Pancreas (tissue), 10 donors: ENCODE data around the gene PRR30. TPM values are rescaled to one million over a fixed set of nuclear protein-coding genes. Genes with fewer than 3 reads are reported as not detected.
A peak's percentile ranks its signal among the peaks of the same experiment; 100 is the strongest.

Source experiments
- ATAC-seq, 4 donors: fragments of 200-7000 bp; cut with Tn5 transposase; one replicate each; pipeline versions ENCODE4 v1.8.0 to v1.9.1; 2020; ENCODE audit warnings: mild to moderate bottlenecking in 4 of 4, moderate library complexity in 4 of 4
- DNase-seq, 6 donors: peaks; one replicate each; pipeline ENCODE4 v3.0.0-alpha.2; 2020
- FAIRE-seq: peaks from 2 replicates; lab custom pipeline; 2012; peaks lifted over from hg19 to GRCh38; lab: Jason Lieb, UNC
- H3K27ac ChIP-seq, 4 donors: fragments of 200-600 bp; sonication (generic); 1 replicate in 3 of 4; 2 replicates in 1 of 4; pipeline versions ENCODE4 v1.5.0 to v1.8.0; 2020
- H3K27me3 ChIP-seq, 4 donors: fragments of 200-600 bp; one replicate each; pipeline ENCODE4 v1.8.0; 2021
- H3K36me3 ChIP-seq, 3 donors: fragments of 200-600 bp; sonication (generic) in 1 of 3; one replicate each; pipeline versions ENCODE4 v1.5.0 to v1.8.0; 2020 to 2021
- H3K4me1 ChIP-seq, 3 donors: fragments of 200-600 bp; one replicate each; pipeline ENCODE4 v1.8.0; 2021
- H3K4me3 ChIP-seq, 4 donors: fragments of 200-600 bp; sonication (generic) in 2 of 4; one replicate each; pipeline versions ENCODE4 v1.5.0 to v1.8.0; 2020 to 2021
- H3K9me3 ChIP-seq, 4 donors: fragments of 200-600 bp; one replicate each; pipeline ENCODE4 v1.8.0; 2021
- CTCF ChIP-seq, 4 donors: fragments of 200-600 bp; sonication (generic) in 3 of 4; IDR thresholded peaks; one replicate each; pipeline versions ENCODE4 v1.5.0 to v1.8.0; 2021; ENCODE audit warnings: antibody characterized with exemption in 4 of 4
- WGBS, 2 donors: extraction: QIAGEN DNeasy Blood & Tissue Kit; methylation state at CpG; one replicate each; pipeline ENCODE4 v1.1.7; 2013; 5-methylcytosine and 5-hydroxymethylcytosine counted together
- intact Hi-C, 3 donors: fragments of 100-400 bp; cut with DNase I; formaldehyde crosslinking; loops; one replicate each; pipeline versions ENCODE4 v1.11.1 to v1.14.2; 2022
- polyA plus RNA-seq, 2 donors: library from polyadenylated mRNA; stranded (reverse); fragments of 200-250 nt; gene quantifications; one replicate each; pipeline ENCODE4 v1.2.3, GENCODE V29; 2013
- total RNA-seq, 6 donors: library from RNA; stranded (reverse); fragmentation: NEBNext Ultra II Directional in 4 of 6; extraction: Animal tissue kit (Norgen Biotek cat#: 25700) in 4 of 6; gene quantifications; one replicate each; pipeline versions ENCODE4 v1.2.1 to v1.2.4, GENCODE V29; 2021 to 2023
- donor health status: healthy with polysubstance abuse.
- donor health status: DM: no; HTN: no; CAD: no; lungs with moderate emphysema.
- donor health status: DM: no; HTN: no; CAD: no.
- donor health status: control.
- donor health status: control.
- donor health status: Bipolar disorder and iron deficiency.
- donor health status: DM: yes; HTN: yes; CAD: no.
- donor health status: DM: no; HTN: no; CAD: no.
- donor health status: DM: no; HTN: no; CAD: no.
- donor health status: DM: yes; HTN: yes; CAD: no.

Gene PRR30
- total and polyA plus RNA-seq, 8 donors: not detected

- no peak for FAIRE-seq
- no peaks in the 10 kb centered on the region for H3K36me3 ChIP-seq
- H3K4me1 ChIP-seq: peaks cover 0 to 15% (median 8%) of the 10 kb centered on the region in 3 donors
- WGBS, 2 donors: 80 to 88% methylated on average over 25 of the region's 25 CpGs
- ATAC-seq: no peak
- H3K27me3 ChIP-seq: no peaks in the 10 kb centered on the region
- no peak overlapping the region for H3K27ac ChIP-seq
- DNase-seq: peak in 1 of 6 donors; percentile 55
- intact Hi-C loops: loop anchor here in 1 of 3 donors (10.0 kb wide), 1 partner anchor 103 kb away; no protein-coding TSS in a partner anchor
- H3K9me3 ChIP-seq: no peaks in the 10 kb centered on the region
- H3K4me3 ChIP-seq: no peak overlapping the region
- no peak for TF ChIP-seq CTCF (IDR thresholded peaks at IDR 0.05)
Measured at GRCh38 chr2:27091746-27092695, 47.2 kb downstream of the PRR30 start.

GRCh38 chr2:27089111-27089954 lies 49.9 kb downstream of the PRR30 start:
- intact Hi-C loops: loop anchor here in 1 of 3 donors (10.0 kb wide), 1 partner anchor 125 kb away; no protein-coding TSS in a partner anchor
- Histone ChIP-seq H3K4me3 (no peak overlapping the region), H3K27ac (no peak overlapping the region), H3K27me3 (no peaks in the 10 kb centered on the region), H3K36me3 (no peaks in the 10 kb centered on the region), H3K4me1 (peaks cover 0 to 10% (median 0%) of the 10 kb centered on the region in 3 donors), H3K9me3 (no peaks in the 10 kb centered on the region)
- ATAC-seq (no peak), DNase-seq (peak in 2 of 6 donors; percentile 4 to 42), FAIRE-seq (no peak)
- no peak for TF ChIP-seq CTCF (IDR thresholded peaks at IDR 0.05)
- WGBS, 2 donors: 85 to 92% methylated on average over 14 of the region's 14 CpGs

GRCh38 chr2:27088634-27089033 lies 50.6 kb downstream of the PRR30 start:
- Histone ChIP-seq H3K27me3 (no peaks in the 10 kb centered on the region), H3K4me3 (no peak overlapping the region), H3K9me3 (no peaks in the 10 kb centered on the region), H3K4me1 (peaks cover 0 to 10% (median 0%) of the 10 kb centered on the region in 3 donors), H3K36me3 (no peaks in the 10 kb centered on the region), H3K27ac (no peak overlapping the region)
- ATAC-seq: no peak
- peak in 1 of 6 donors; percentile 2 for DNase-seq
- WGBS, 2 donors: 89 to 93% methylated on average over 6 of the region's 6 CpGs
- no peak for TF ChIP-seq CTCF (IDR thresholded peaks at IDR 0.05)
- no peak for FAIRE-seq
- intact Hi-C loops: loop anchor here in 1 of 3 donors (10.0 kb wide), 1 partner anchor 124 kb away; no protein-coding TSS in a partner anchor

- no peak for TF ChIP-seq CTCF (IDR thresholded peaks at IDR 0.05)
- Histone ChIP-seq H3K27me3 (no peaks in the 10 kb centered on the region), H3K36me3 (no peaks in the 10 kb centered on the region), H3K4me3 (no peak overlapping the region), H3K27ac (no peak overlapping the region), H3K4me1 (peaks cover 0 to 10% (median 0%) of the 10 kb centered on the region in 3 donors), H3K9me3 (no peaks in the 10 kb centered on the region)
- 74 to 85% methylated on average over 5 of the region's 5 CpGs for WGBS, 2 donors
- FAIRE-seq: no peak
- peak in 1 of 6 donors; percentile 6 for DNase-seq
- intact Hi-C loops: loop anchor here in 1 of 3 donors (10.0 kb wide), 1 partner anchor 123 kb away; no protein-coding TSS in a partner anchor
- ATAC-seq: no peak
Measured at GRCh38 chr2:27087823-27088410, 51.3 kb downstream of the PRR30 start.

Other genes starting within 250 kb of the PRR30 start
- gene MAPRE3, start 168.8 kb downstream of the PRR30 start, total RNA-seq: 10 to 100 TPM in 2 of 6 donors, 1 to 10 TPM in 4; 4.7 to 10.9 (median 8.2) TPM
- 10 to 100 TPM; 35.7 to 56.8 TPM for gene MAPRE3, start 168.8 kb downstream of the PRR30 start, polyA plus RNA-seq
- gene TMEM214, start 106.4 kb downstream of the PRR30 start, total RNA-seq: 10 to 100 TPM; 57.3 to 77.1 (median 59.8) TPM
- gene TMEM214, start 106.4 kb downstream of the PRR30 start, polyA plus RNA-seq: 100 to 1,000 TPM in 1 of 2 donors, 10 to 100 TPM in 1; 72.1 to 109 TPM
- 10 to 100 TPM in 5 of 6 donors, 1 to 10 TPM in 1; 8.2 to 15.5 (median 11.9) TPM for gene AGBL5, start 87.7 kb downstream of the PRR30 start, total RNA-seq
- gene AGBL5, start 87.7 kb downstream of the PRR30 start, polyA plus RNA-seq: 10 to 100 TPM in 1 of 2 donors, 1 to 10 TPM in 1; 8.7 to 11.6 TPM
- 100 to 1,000 TPM in 3 of 6 donors, 10 to 100 TPM in 3; 76.6 to 148 (median 108) TPM for gene OST4, start 67.8 kb downstream of the PRR30 start, total RNA-seq
- gene OST4, start 67.8 kb downstream of the PRR30 start, polyA plus RNA-seq: 100 to 1,000 TPM; 183 to 188 TPM
- gene EMILIN1, start 60.8 kb downstream of the PRR30 start, total RNA-seq: 10 to 100 TPM in 2 of 6 donors, 1 to 10 TPM in 4; 2.6 to 47.1 (median 7.3) TPM
- gene EMILIN1, start 60.8 kb downstream of the PRR30 start, polyA plus RNA-seq: 10 to 100 TPM in 1 of 2 donors, 1 to 10 TPM in 1; 3.7 to 15.5 TPM
- 10 to 100 TPM in 1 of 6 donors, 1 to 10 TPM in 5; 5.1 to 11.7 (median 6.3) TPM for gene KHK, start 52.6 kb downstream of the PRR30 start, total RNA-seq
- gene KHK, start 52.6 kb downstream of the PRR30 start, polyA plus RNA-seq: 10 to 100 TPM; 10.6 to 16.2 TPM
- 1 to 10 TPM in 1 of 6 donors, under 1 TPM in 4, not detected in 1; 0.42 to 1.1 (median 0.78) TPM for gene CGREF1, start 20.3 kb downstream of the PRR30 start, total RNA-seq
- 1 to 10 TPM in 1 of 2 donors, under 1 TPM in 1; 0.49 to 1.2 TPM for gene CGREF1, start 20.3 kb downstream of the PRR30 start, polyA plus RNA-seq
- gene ABHD1, start 15.6 kb downstream of the PRR30 start, total RNA-seq: under 1 TPM in 5 of 6 donors, not detected in 1; 0.26 to 0.47 (median 0.34) TPM
- under 1 TPM; 0.27 to 0.99 TPM for gene ABHD1, start 15.6 kb downstream of the PRR30 start, polyA plus RNA-seq
- 10 to 100 TPM; 24.6 to 38.7 (median 29.6) TPM for gene PREB, start 4.8 kb downstream of the PRR30 start, total RNA-seq
- 10 to 100 TPM; 61.4 to 73.6 TPM for gene PREB, start 4.8 kb downstream of the PRR30 start, polyA plus RNA-seq
- gene TCF23, start 9.6 kb upstream of the PRR30 start, total RNA-seq: under 1 TPM in 4 of 6 donors, not detected in 2; 0.03 to 0.19 (median 0.04) TPM
- gene TCF23, start 9.6 kb upstream of the PRR30 start, polyA plus RNA-seq: not detected
- gene ATRAID, start 72.6 kb upstream of the PRR30 start, total RNA-seq: 10 to 100 TPM; 38.9 to 56.8 (median 48.6) TPM
- 100 to 1,000 TPM in 1 of 2 donors, 10 to 100 TPM in 1; 68.1 to 106 TPM for gene ATRAID, start 72.6 kb upstream of the PRR30 start, polyA plus RNA-seq
- gene SLC5A6, start 72.9 kb upstream of the PRR30 start, total RNA-seq: 10 to 100 TPM in 5 of 6 donors, 1 to 10 TPM in 1; 8.3 to 15.3 (median 13.1) TPM
- gene SLC5A6, start 72.9 kb upstream of the PRR30 start, polyA plus RNA-seq: 10 to 100 TPM; 14.9 to 15.0 TPM
- 10 to 100 TPM in 5 of 6 donors, 1 to 10 TPM in 1; 9.6 to 23.4 (median 14.7) TPM for gene CAD, start 78.0 kb upstream of the PRR30 start, total RNA-seq
- gene CAD, start 78.0 kb upstream of the PRR30 start, polyA plus RNA-seq: 10 to 100 TPM; 17.5 to 24.6 TPM
- gene SLC30A3, start 123.6 kb upstream of the PRR30 start, total RNA-seq: under 1 TPM in 1 of 6 donors, not detected in 5; 0.12 TPM
- gene SLC30A3, start 123.6 kb upstream of the PRR30 start, polyA plus RNA-seq: under 1 TPM in 1 of 2 donors, not detected in 1; 0.15 TPM
- gene DNAJC5G, start 136.0 kb upstream of the PRR30 start, total RNA-seq: under 1 TPM in 1 of 6 donors, not detected in 5; 0.06 TPM
- under 1 TPM in 1 of 2 donors, not detected in 1; 0.34 TPM for gene DNAJC5G, start 136.0 kb upstream of the PRR30 start, polyA plus RNA-seq
- 1 to 10 TPM in 1 of 6 donors, under 1 TPM in 5; 0.08 to 1.1 (median 0.33) TPM for gene TRIM54, start 143.0 kb upstream of the PRR30 start, total RNA-seq
- under 1 TPM; 0.27 to 0.31 TPM for gene TRIM54, start 143.0 kb upstream of the PRR30 start, polyA plus RNA-seq
- 1 to 10 TPM in 1 of 6 donors, under 1 TPM in 5; 0.51 to 1.0 (median 0.76) TPM for gene UCN, start 169.0 kb upstream of the PRR30 start, total RNA-seq
- 1 to 10 TPM; 2.7 to 4.6 TPM for gene UCN, start 169.0 kb upstream of the PRR30 start, polyA plus RNA-seq
- gene MPV17, start 183.7 kb upstream of the PRR30 start, total RNA-seq: 10 to 100 TPM; 24.8 to 38.0 (median 32.0) TPM
- 10 to 100 TPM; 57.3 to 71.8 TPM for gene MPV17, start 183.7 kb upstream of the PRR30 start, polyA plus RNA-seq
- gene GTF3C2, start 217.4 kb upstream of the PRR30 start, total RNA-seq: 10 to 100 TPM; 21.2 to 30.7 (median 26.7) TPM
- 10 to 100 TPM; 33.1 to 34.3 TPM for gene GTF3C2, start 217.4 kb upstream of the PRR30 start, polyA plus RNA-seq
- 10 to 100 TPM; 24.1 to 34.7 (median 31.3) TPM for gene EIF2B4, start 230.9 kb upstream of the PRR30 start, total RNA-seq
- 10 to 100 TPM; 69.9 to 98.1 TPM for gene EIF2B4, start 230.9 kb upstream of the PRR30 start, polyA plus RNA-seq
- gene SNX17, start 231.2 kb upstream of the PRR30 start, total RNA-seq: 10 to 100 TPM; 34.3 to 48.6 (median 39.5) TPM
- 10 to 100 TPM; 38.8 to 60.2 TPM for gene SNX17, start 231.2 kb upstream of the PRR30 start, polyA plus RNA-seq
- 10 to 100 TPM in 1 of 6 donors, 1 to 10 TPM in 5; 3.7 to 10.4 (median 7.6) TPM for gene ZNF513, start 241.3 kb upstream of the PRR30 start, total RNA-seq
- gene ZNF513, start 241.3 kb upstream of the PRR30 start, polyA plus RNA-seq: 10 to 100 TPM; 30.1 to 34.4 TPM